Glomerular endothelial cell (primary cell): ENCODE data around the gene LOXL3. TPM values are rescaled to one million over a fixed set of nuclear protein-coding genes. Genes with fewer than 3 reads are reported as not detected.
"Not testable (repeated sequence)": the region's sequence is repeated elsewhere in the genome, so short reads cannot be mapped to it uniquely, and the experiment has no call there.

Experiments used
- DNase-seq: peaks from one replicate; pipeline ENCODE4 v3.0.0-alpha.2; 2011; ENCODE audit warnings: low read depth, low spot score; ENCODE audit errors: extremely low read depth
- total RNA-seq: library from RNA; depleted of rRNA; stranded (reverse); fragments of >200 nt; gene quantifications from 2 replicates; pipeline ENCODE4 v1.2.3, GENCODE V29; 2015

Gene LOXL3
- total RNA-seq, 1 donor from 2014 or later, result 2.7 TPM

- DNase-seq, result no peak
Observed at GRCh38 chr2:74496997-74497776, 56.6 kb downstream of the LOXL3 start.

GRCh38 chr2:74495440-74495839 is 58.3 kb downstream of the LOXL3 start:
- DNase-seq, result no peak

GRCh38 chr2:74493546-74493945 is 60.2 kb downstream of the LOXL3 start:
- DNase-seq, result no peak

GRCh38 chr2:74491648-74492544 is 61.8 kb downstream of the LOXL3 start:
- no peak for DNase-seq

- no peak for DNase-seq
Observed at GRCh38 chr2:74489906-74490305, 63.8 kb downstream of the LOXL3 start.

- no peak for DNase-seq
Observed at GRCh38 chr2:74488643-74489481, 64.9 kb downstream of the LOXL3 start.

- no peak for DNase-seq
Observed at GRCh38 chr2:74486141-74486540, 67.6 kb downstream of the LOXL3 start.

- DNase-seq, result not testable (repeated sequence)
Observed at GRCh38 chr2:74483675-74484164, 70.0 kb downstream of the LOXL3 start.

GRCh38 chr2:74482801-74483674 is 70.7 kb downstream of the LOXL3 start, which contains the start of the genes CCDC142 and TTC31:
CCDC142 (minus strand) TSS chr2:74482998; CDS start chr2:74482837, 161 bp downstream.
TTC31 (plus strand) TSS chr2:74483081; CDS start chr2:74483096, 15 bp downstream.
- peak; percentile 81 for DNase-seq

Other genes starting within 250 kb of the LOXL3 start
- 0.10 and 0.18 TPM in 2 replicates for gene SLC4A5, start 210.5 kb downstream of the LOXL3 start, total RNA-seq
- gene DCTN1, start 173.6 kb downstream of the LOXL3 start, total RNA-seq, result 152 and 167 TPM in 2 replicates
- gene C2orf81, start 132.3 kb downstream of the LOXL3 start, total RNA-seq, result 0.34 and 0.82 TPM in 2 replicates
- gene WDR54, start 132.2 kb downstream of the LOXL3 start, total RNA-seq, result 29.1 and 35.6 TPM in 2 replicates
- gene RTKN, start 112.0 kb downstream of the LOXL3 start, total RNA-seq, result 11.2 and 14.5 TPM in 2 replicates
- gene INO80B, start 98.9 kb downstream of the LOXL3 start, total RNA-seq, result 17.2 and 21.7 TPM in 2 replicates
- gene WBP1, start 95.5 kb downstream of the LOXL3 start, total RNA-seq, result 41.0 and 50.8 TPM in 2 replicates
- 94.6 and 120 TPM in 2 replicates for gene MOGS, start 88.6 kb downstream of the LOXL3 start, total RNA-seq
- gene MRPL53, start 81.3 kb downstream of the LOXL3 start, total RNA-seq, result 12.7 and 17.0 TPM in 2 replicates
- 12.5 and 19.3 TPM in 2 replicates for gene CCDC142, start 70.9 kb downstream of the LOXL3 start, total RNA-seq
- gene TTC31, start 70.9 kb downstream of the LOXL3 start, total RNA-seq, result 14.1 and 37.5 TPM in 2 replicates
- 3.9 and 4.3 TPM in 2 replicates for gene LBX2, start 54.3 kb downstream of the LOXL3 start, total RNA-seq
- gene PCGF1, start 46.2 kb downstream of the LOXL3 start, total RNA-seq, result 10.9 and 14.4 TPM in 2 replicates
- gene TLX2, start 39.5 kb downstream of the LOXL3 start, total RNA-seq, result not detected in 2 replicates
- gene DQX1, start 27.7 kb downstream of the LOXL3 start, total RNA-seq, result not detected in 2 replicates
- gene AUP1, start 24.2 kb downstream of the LOXL3 start, total RNA-seq, result 102 and 136 TPM in 2 replicates
- 30.6 TPM in 2 replicates for gene HTRA2, start 24.0 kb downstream of the LOXL3 start, total RNA-seq
- gene DOK1, start 778 bp upstream of the LOXL3 start, total RNA-seq, result 12.9 and 17.2 TPM in 2 replicates
- not detected in 2 replicates for gene M1AP, start 94.4 kb upstream of the LOXL3 start, total RNA-seq
- gene SEMA4F, start 100.3 kb upstream of the LOXL3 start, total RNA-seq, result 8.1 and 11.3 TPM in 2 replicates